ENCODE data around the gene FAM20C.

- TF ChIP-seq EP300 (IDR thresholded peaks at IDR 0.05) (no peak), CTCF (IDR thresholded peaks at IDR 0.05) (no peak)
Measured at GRCh38 chr7:196283-196682, 3.9 kb downstream of the FAM20C start.
